Endometrium (tissue), 2 donors: Measurements from ENCODE around the gene MAGOH.
"Not testable (repeated sequence)": the region's sequence is repeated elsewhere in the genome, so short reads cannot be mapped to it uniquely, and the experiment has no call there.

Experiments used
- FAIRE-seq: peaks from 2 replicates; lab custom pipeline; 2012; peaks lifted over from hg19 to GRCh38; lab: Jason Lieb, UNC
- donor health status: control.
- donor health status: control.

MAGOH gene

GRCh38 chr1:53238197-53239155 lies at the start of gene MAGOH:
TSS of gene MAGOH (minus strand) at chr1:53238518. CDS start at chr1:53238448, 70 bp downstream.
- peak; percentile 92 for FAIRE-seq

DNA sequence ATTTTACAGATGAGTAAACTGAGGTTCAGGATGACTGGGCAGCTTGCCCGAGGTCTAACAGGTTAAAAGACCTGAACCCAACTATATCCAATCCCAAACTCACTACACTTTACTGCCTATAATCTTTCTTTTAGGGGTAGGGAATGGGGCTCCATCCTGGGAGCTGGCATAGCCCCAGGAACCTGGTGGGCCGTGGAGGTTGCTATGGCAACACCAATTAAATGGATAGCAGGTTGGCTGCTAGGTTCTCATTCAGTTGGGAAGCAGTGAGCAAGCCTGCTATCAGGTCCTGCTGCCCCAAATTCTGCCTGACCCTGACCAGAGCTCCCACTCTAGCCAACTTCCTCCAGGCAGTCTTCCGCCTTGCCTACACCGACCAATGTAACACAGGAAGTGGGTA lies 48.6 kb upstream of the MAGOH start:
- no peak for FAIRE-seq

GRCh38 chr1:53285969-53286760 lies 47.8 kb upstream of the MAGOH start:
- no peak for FAIRE-seq

GRCh38 chr1:53285546-53285945 lies 47.2 kb upstream of the MAGOH start:
- no peak for FAIRE-seq

DNA sequence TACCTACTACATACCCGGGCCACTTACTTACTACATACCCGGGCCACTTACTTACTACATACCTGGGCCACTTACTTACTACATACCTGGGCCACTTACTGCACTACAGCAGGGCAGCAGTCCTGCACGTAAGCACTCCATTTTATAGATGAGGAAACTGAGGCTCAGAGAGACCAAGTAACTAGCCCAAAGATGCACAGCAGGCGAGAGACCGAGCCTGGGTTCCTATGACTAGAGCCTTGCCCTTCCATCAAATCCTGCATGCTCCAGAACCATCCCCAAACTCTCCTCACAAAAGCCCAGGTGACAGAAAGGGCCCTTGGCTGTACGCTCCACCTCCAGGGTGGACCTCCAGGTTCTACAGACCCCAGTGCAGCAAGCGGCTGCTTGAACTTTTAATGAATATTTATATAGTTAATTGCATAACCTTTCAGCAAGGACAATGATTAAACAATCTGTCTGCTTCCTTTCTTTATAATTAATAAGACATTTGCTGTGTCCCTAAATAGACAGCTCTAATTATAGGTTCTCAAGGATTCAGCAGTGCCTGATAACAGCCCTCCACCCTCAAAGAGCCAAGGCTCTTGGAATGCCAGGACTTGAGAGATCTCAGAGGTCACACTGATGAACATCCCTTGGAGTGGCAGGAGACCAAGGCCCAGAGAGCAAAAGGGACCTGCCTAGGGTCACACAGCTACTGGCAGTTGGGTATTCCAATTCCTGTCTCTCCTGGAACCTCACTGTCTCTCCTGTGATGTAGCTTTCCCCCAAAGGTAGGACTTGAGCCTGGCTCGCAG lies 46.1 kb upstream of the MAGOH start:
- no peak for FAIRE-seq

GRCh38 chr1:53283156-53283555 lies 44.8 kb upstream of the MAGOH start:
- not testable (repeated sequence) for FAIRE-seq

GRCh38 chr1:53281133-53281532 lies 42.8 kb upstream of the MAGOH start:
- FAIRE-seq = no peak

DNA sequence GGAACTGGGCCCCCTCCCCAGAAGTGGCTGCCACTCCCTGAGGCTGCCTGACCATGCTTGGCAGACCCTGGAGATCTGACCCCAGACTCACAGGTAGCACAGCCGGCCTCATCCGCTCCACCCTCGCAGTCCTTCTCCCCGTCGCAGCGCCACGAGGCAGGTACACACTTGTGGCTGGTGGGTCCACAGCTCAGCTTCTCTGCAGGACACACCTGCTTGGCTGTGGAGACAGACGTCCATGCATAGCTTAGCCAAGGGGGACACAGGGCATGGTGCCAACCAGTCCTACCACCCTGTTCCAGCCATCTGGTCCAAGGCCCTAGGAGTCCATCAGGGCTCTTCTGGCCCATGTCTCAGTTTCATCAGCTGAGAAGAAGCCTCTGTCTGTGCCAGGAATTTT lies 42.2 kb upstream of the MAGOH start:
- FAIRE-seq = no peak

DNA sequence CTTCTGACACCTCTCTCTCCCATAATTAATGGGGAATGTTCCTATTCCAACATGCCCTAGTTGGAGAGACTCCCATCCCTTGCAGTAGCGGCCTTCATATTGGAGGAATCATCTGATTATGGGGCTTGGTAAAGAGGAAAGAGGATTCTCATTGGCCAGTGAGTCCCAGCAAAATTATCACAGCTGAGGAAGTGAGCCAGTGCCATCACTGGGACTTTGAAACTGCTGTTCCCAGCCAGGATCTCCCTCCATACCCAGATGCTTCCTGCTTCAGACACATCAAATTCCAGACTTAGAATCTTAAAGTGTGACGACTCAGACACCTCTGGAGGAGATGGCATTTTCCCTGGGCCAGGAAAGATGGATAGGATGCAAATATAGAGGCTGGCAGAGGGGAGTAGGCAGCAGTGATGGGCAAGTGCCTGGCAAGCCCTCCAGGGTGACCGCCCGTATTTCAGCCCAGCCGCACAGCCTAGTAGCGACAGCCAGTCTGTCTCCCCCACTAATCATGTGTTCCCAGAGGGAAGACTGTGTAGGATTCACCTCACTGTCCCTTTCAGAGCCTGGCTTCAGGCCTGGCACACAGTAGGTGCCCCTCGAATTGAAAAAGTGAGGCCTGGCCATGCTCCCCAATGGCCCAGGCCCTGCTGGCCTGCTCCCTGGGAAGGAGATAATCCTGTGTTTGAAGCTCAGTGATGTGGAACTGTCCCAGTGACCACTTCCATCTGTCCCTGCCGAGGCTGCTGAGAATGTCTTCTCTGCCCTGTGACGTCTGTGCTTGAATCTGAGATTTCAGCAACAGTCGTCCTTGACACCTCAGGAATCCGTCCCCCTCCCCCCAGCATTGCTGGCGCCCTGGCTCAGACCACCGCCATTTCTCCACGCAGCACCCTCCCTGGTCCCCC lies 41.2 kb upstream of the MAGOH start:
- FAIRE-seq = no peak

DNA sequence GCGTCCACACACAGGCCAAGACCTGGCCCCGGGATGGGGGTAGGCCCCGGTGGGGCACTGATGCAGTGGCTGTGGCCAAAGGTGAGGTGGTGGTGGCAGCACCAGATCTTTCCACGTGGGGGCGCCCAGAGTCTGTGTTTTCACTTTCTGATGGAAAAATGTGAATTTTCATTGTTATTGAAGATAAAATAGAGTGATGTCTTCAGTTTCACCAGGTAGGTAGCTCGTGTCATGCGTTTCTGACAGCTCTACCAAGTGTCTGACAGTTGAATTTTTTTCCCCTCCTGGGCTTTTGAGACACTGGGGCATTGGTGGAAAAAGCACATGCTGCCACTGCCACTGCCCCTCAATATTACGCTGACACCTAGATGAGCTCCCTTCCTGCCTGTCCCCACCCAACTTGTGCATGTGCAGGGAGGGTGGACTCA lies 40.0 kb upstream of the MAGOH start:
- FAIRE-seq = no peak

GRCh38 chr1:53277326-53277725 lies 39.0 kb upstream of the MAGOH start:
- no peak for FAIRE-seq

DNA sequence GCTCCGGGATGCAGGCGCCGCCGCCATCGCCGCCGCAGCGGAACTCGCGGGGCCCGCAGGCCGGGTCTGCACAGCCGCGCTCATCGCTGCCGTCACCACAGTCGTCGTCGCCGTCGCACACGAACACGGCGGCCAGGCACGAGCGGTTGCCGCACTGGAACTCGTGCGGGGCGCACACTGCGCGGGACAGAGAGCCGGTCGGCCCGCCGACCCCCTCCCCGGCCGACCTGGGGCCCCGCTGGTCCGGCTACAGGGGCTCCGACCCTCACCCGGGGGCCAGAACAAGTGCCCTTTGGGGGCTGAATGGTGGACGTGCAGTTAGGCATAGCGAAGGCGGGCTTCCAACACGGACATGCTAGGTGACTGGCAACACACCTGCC lies 38.6 kb upstream of the MAGOH start:
- FAIRE-seq = no peak

GRCh38 chr1:53276153-53276901 lies 38.0 kb upstream of the MAGOH start:
- no peak for FAIRE-seq

GRCh38 chr1:53275566-53275965 lies 37.2 kb upstream of the MAGOH start:
- no peak for FAIRE-seq

DNA sequence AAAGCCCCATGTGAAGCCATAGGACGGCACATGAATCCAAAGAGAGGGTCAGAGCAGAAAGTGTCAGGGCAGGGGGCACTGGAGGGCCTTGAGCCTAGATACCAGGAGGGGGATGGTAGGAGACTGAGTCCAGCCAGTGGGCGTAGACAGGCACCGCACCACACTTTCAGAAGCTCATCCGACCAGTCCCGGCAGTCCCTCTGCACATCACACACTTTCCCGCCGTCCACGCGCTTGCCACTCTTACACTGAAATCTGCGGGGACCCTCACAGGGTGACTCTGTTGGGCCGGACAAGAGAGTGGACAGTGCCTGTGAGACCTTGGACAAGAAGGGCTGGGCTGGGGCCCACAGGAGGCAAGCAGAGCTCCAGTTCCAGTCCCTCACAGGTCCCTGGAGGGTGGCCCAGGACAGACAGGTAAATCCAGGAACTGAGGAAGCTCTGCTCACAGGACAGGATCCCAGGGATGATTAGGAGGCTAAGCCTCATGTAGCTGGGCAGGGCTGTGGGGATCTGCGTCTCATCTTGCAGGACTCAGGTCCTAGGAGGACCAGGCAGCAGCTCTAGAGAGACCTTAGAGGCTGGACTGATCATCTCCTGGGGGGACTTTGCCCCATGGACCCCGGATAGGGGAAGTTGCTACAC lies 36.3 kb upstream of the MAGOH start:
- FAIRE-seq = no peak

GRCh38 chr1:53274026-53274425 lies 35.7 kb upstream of the MAGOH start:
- FAIRE-seq = no peak

GRCh38 chr1:53273526-53273925 lies 35.2 kb upstream of the MAGOH start:
- no peak for FAIRE-seq

GRCh38 chr1:53272349-53272748 lies 34.0 kb upstream of the MAGOH start:
- no peak for FAIRE-seq

DNA sequence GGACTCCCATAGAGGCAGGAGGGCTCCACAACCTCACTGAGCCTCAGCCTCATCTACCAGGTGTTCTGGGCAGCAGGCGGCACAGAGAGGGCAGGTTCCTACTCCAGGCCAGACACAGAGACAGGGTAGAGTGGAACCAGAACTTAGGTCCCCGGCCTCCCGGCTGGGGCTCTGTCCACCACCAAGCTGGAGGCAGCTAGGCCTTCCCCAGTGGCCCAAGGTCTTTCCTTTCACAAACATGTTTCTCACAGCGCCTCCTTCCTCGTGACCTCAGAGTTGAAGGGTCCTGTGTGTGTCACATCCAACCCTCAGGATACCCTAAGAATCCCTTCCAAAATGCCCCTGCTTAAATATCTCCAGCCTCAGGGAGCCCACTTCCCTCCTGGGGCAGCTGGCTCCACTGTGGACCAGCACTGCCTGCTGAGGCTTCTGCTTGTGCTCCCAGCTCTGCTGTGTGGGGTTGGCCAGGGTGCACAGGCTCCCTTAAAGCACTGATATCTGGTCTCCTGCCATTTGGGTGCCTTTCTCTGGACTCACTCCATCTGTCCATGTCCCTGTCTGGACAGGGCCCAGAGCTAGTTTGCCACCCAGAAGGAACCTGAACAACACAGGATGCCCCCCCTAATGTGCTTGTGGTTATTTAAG lies 33.2 kb upstream of the MAGOH start:
- FAIRE-seq = no peak
